GM19328 (cell line): Measurements from ENCODE around the gene GFRA1.

Experiments used
- ATAC-seq: cut with Tn5 transposase; IDR thresholded peaks from one replicate; pipeline ENCODE4 v1.9.1; 2021; ENCODE audit warnings: mild to moderate bottlenecking, moderate library complexity; ENCODE audit not compliant: unreplicated experiment

Gene GFRA1

GRCh38 chr10:116109481-116109880, 163.5 kb downstream of the GFRA1 start:
- no peak for ATAC-seq

GRCh38 chr10:116108095-116108494, 164.9 kb downstream of the GFRA1 start:
- ATAC-seq: no peak

- ATAC-seq: no peak
Measured at GRCh38 chr10:116106611-116107010, 166.4 kb downstream of the GFRA1 start.

- no peak for ATAC-seq
Measured at GRCh38 chr10:116105264-116105663, 167.7 kb downstream of the GFRA1 start.

GRCh38 chr10:116104210-116104932, 168.6 kb downstream of the GFRA1 start:
- ATAC-seq: no peak

GRCh38 chr10:116103668-116104067, 169.3 kb downstream of the GFRA1 start:
- ATAC-seq: no peak

- ATAC-seq: no peak
Measured at GRCh38 chr10:116101616-116102315, 171.2 kb downstream of the GFRA1 start.

- no peak for ATAC-seq
Measured at GRCh38 chr10:116100984-116101383, 172.0 kb downstream of the GFRA1 start.

- ATAC-seq: no peak
Measured at GRCh38 chr10:116099023-116099420, 174.0 kb downstream of the GFRA1 start.

GRCh38 chr10:116098411-116099022, 174.5 kb downstream of the GFRA1 start:
- no peak for ATAC-seq

GRCh38 chr10:116097239-116097784, 175.7 kb downstream of the GFRA1 start:
- ATAC-seq: no peak

GRCh38 chr10:116096526-116096925, 176.5 kb downstream of the GFRA1 start:
- no peak for ATAC-seq

GRCh38 chr10:116094356-116094755, 178.7 kb downstream of the GFRA1 start:
- no peak for ATAC-seq

- no peak for ATAC-seq
Measured at GRCh38 chr10:116093031-116093430, 180.0 kb downstream of the GFRA1 start.

- no peak for ATAC-seq
Measured at GRCh38 chr10:116088985-116089384, 184.0 kb downstream of the GFRA1 start.

GRCh38 chr10:116085323-116085722, 187.7 kb downstream of the GFRA1 start:
- no peak for ATAC-seq

- no peak for ATAC-seq
Measured at GRCh38 chr10:116084161-116084560, 188.8 kb downstream of the GFRA1 start.

GRCh38 chr10:116083226-116083762, 189.7 kb downstream of the GFRA1 start:
- no peak for ATAC-seq

GRCh38 chr10:116082762-116083161, 190.2 kb downstream of the GFRA1 start:
- ATAC-seq: no peak

- ATAC-seq: no peak
Measured at GRCh38 chr10:116082206-116082605, 190.8 kb downstream of the GFRA1 start.

GRCh38 chr10:116080553-116080952, 192.5 kb downstream of the GFRA1 start:
- ATAC-seq: no peak
